ENCODE data around the gene MACROH2A1. TPM values are rescaled to one million over a fixed set of nuclear protein-coding genes. Genes with fewer than 3 reads are reported as not detected.
A peak's percentile ranks its signal among the peaks of the same experiment; 100 is the strongest.

Gene MACROH2A1
- total RNA-seq, 2 experiments from 2014 or later = 328 to 332 TPM

DNA sequence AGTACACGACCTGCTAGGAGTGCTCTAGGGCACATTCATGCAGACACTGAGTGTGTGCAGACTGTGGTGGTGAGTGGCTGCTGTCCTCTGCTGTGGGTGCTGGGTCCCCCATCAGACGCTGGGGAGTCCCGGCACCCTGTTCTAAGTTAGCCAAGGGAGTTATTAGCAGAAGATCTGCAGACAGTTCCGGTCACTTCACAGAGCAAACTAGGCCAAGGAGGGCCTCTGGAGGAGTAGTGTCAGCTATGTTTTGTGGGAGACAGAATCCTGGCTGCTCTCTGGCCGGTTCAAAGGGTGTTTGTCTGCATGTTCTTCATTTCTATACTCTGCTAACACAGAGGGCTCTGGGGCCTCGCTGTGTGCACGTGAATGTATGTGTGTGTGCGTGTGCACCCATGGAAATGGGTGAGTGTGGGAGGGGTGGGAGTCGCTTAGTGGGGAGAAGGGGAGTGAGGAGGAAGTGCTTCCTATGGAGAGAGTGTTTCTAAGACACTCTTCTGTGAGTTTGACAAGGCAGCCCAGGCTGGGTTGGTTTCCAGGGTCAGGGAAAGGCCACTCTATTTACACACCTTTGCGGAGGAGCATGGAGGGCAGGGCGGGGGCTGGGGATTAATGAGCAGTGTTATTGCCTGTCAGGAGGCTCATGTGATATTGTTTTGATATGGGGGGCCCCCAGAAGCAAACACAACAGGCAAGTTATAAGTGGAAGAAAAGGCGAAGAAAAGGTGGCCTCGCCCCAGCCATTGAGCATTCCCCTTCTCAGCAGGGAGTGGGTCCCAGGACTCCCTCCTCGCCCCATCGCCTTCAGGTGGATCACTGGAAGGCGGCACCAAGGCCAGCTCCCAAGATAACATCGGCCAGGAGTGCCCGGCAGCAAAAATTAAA lies 68.9 kb downstream of the MACROH2A1 start:
- POLR2A ChIA-PET = no interaction called here
- peaks cover 40% of the 10 kb centered on the region for H3K4me1 Mint-ChIP-seq (ENCODE audit: low read depth)

GRCh38 chr5:135329066-135329912 lies 69.7 kb downstream of the MACROH2A1 start:
- DNase-seq (no peak), ATAC-seq (no peak)
- ChIA-PET CTCF (no interaction called here), POLR2A (no interaction called here)
- Mint-ChIP-seq H3K36me3 (ENCODE audit: low read depth) (peaks cover 23% of the 10 kb centered on the region), H3K9me3 (ENCODE audit: insufficient read depth) (no peaks in the 10 kb centered on the region), H3K27ac (no peak overlapping the region), H3K4me1 (ENCODE audit: low read depth) (peaks cover 46% of the 10 kb centered on the region), H3K27me3 (ENCODE audit: low read depth) (no peaks in the 10 kb centered on the region), H3K4me3 (no peak overlapping the region)

More for the DNA sequence above, 68.9 kb downstream of the MACROH2A1 start:
- no peak overlapping the region for H3K4me3 Mint-ChIP-seq
- no peaks in the 10 kb centered on the region for H3K27me3 Mint-ChIP-seq (ENCODE audit: low read depth)
- H3K36me3 Mint-ChIP-seq (ENCODE audit: low read depth) = peaks cover 25% of the 10 kb centered on the region
- no peak for ATAC-seq
- H3K27ac Mint-ChIP-seq = peak overlapping the region; percentile 41
- CTCF ChIA-PET = no interaction called here
- DNase-seq = no peak
- H3K9me3 Mint-ChIP-seq (ENCODE audit: insufficient read depth) = no peaks in the 10 kb centered on the region

- DNase-seq = no peak
- Mint-ChIP-seq H3K27ac (peak overlapping the region; percentile 60), H3K4me3 (no peak overlapping the region), H3K27me3 (ENCODE audit: low read depth) (no peaks in the 10 kb centered on the region), H3K9me3 (ENCODE audit: insufficient read depth) (no peaks in the 10 kb centered on the region), H3K36me3 (ENCODE audit: low read depth) (peaks cover 15% of the 10 kb centered on the region), H3K4me1 (ENCODE audit: low read depth) (peaks cover 51% of the 10 kb centered on the region)
- POLR2A ChIA-PET = no interaction called here
- CTCF ChIA-PET = no interaction called here
- ATAC-seq = no peak
These were observed 70.8 kb downstream of the MACROH2A1 start for GRCh38 chr5:135328128-135328687.

DNA sequence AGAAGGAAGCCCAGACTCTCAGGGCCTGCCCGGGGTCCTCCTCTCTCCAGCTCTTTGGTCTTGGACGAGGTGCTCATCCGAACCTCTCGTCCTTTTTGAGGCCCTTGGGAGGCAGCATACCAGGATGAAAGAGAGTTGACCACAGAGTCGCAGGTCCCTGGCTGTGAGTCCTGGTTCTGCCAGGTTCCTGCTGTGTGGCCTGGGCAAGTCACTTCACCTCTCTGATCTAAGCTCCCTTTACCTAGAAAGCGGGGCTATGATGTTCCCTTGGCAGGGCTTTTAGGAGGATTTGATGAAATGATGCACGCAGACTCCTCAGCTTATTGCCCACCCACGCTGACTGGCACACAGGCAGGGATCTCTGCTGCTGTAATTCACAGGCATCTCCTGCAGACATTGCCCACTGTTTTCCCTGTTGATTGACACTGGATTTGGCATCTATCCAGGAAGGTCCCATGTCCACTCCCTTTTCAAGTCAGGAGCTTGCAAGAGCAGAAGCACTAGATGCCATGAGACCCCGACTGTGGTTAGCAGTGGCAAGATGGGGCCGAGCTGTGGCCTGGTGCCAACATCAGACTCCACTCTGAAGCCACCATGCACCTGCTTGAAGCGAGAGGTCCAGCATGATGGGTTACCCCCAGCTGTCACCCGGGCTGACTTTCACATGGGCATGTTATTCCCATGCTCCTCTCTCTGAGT lies 71.5 kb downstream of the MACROH2A1 start:
- Mint-ChIP-seq H3K4me3 (no peak overlapping the region), H3K27me3 (ENCODE audit: low read depth) (no peaks in the 10 kb centered on the region), H3K36me3 (ENCODE audit: low read depth) (peaks cover 12% of the 10 kb centered on the region), H3K4me1 (ENCODE audit: low read depth) (peaks cover 50% of the 10 kb centered on the region), H3K9me3 (ENCODE audit: insufficient read depth) (no peaks in the 10 kb centered on the region), H3K27ac (peak overlapping the region; percentile 60)
- DNase-seq (no peak), ATAC-seq (no peak)
- ChIA-PET CTCF (no interaction called here), POLR2A (no interaction called here)

GRCh38 chr5:135326296-135327254 lies 72.5 kb downstream of the MACROH2A1 start:
- peaks cover 4% of the 10 kb centered on the region for H3K36me3 Mint-ChIP-seq (ENCODE audit: low read depth)
- no peak overlapping the region for H3K4me3 Mint-ChIP-seq
- ATAC-seq (no peak), DNase-seq (no peak)
- ChIA-PET CTCF (interaction anchor here (1.3 to 1.4 kb wide), 2 partner anchors 135 to 136 kb away, joined by 4 read pairs; no protein-coding TSS in a partner anchor), POLR2A (interaction anchor here (1.1 kb wide), 1 partner anchor 17 kb away, joined by 3 read pairs; no protein-coding TSS in a partner anchor)
- peak overlapping the region; percentile 55 for H3K27ac Mint-ChIP-seq
- peaks cover 51% of the 10 kb centered on the region for H3K4me1 Mint-ChIP-seq (ENCODE audit: low read depth)
- H3K27me3 Mint-ChIP-seq (ENCODE audit: low read depth) = no peaks in the 10 kb centered on the region
- no peaks in the 10 kb centered on the region for H3K9me3 Mint-ChIP-seq (ENCODE audit: insufficient read depth)

- Mint-ChIP-seq H3K4me1 (ENCODE audit: low read depth) (peaks cover 56% of the 10 kb centered on the region), H3K4me3 (peak overlapping the region; percentile 24), H3K27ac (peak overlapping the region; percentile 88), H3K36me3 (ENCODE audit: low read depth) (peaks cover 3% of the 10 kb centered on the region), H3K9me3 (ENCODE audit: insufficient read depth) (no peaks in the 10 kb centered on the region), H3K27me3 (ENCODE audit: low read depth) (no peaks in the 10 kb centered on the region)
- POLR2A ChIA-PET = interaction anchor here (1.0 to 1.9 kb wide), 3 partner anchors 12 to 15 kb away, joined by 3 to 8 read pairs (median 3); no protein-coding TSS in a partner anchor
- DNase-seq (peak; percentile 73), ATAC-seq (peak; percentile 90)
- CTCF ChIA-PET = interaction anchor here (0.7 to 1.4 kb wide), 7 partner anchors 15 to 137 kb away, joined by 3 to 4 read pairs (median 4); no protein-coding TSS in a partner anchor
These were observed 74.0 kb downstream of the MACROH2A1 start for GRCh38 chr5:135324897-135325650.

- no peak for ATAC-seq
- DNase-seq = no peak
- Mint-ChIP-seq H3K4me1 (ENCODE audit: low read depth) (peaks cover 53% of the 10 kb centered on the region), H3K4me3 (no peak overlapping the region), H3K9me3 (ENCODE audit: insufficient read depth) (no peaks in the 10 kb centered on the region), H3K27me3 (ENCODE audit: low read depth) (no peaks in the 10 kb centered on the region), H3K36me3 (ENCODE audit: low read depth) (peaks cover 3% of the 10 kb centered on the region), H3K27ac (peak overlapping the region; percentile 88)
- CTCF ChIA-PET = interaction anchor here (1.1 to 1.3 kb wide), 2 partner anchors 16 to 101 kb away, joined by 3 to 4 read pairs; no protein-coding TSS in a partner anchor
- POLR2A ChIA-PET = interaction anchor here (1.1 to 1.9 kb wide), 2 partner anchors 11 to 14 kb away, joined by 3 to 8 read pairs; no protein-coding TSS in a partner anchor
These were observed 74.9 kb downstream of the MACROH2A1 start for GRCh38 chr5:135324160-135324559.

GRCh38 chr5:135323701-135324132 lies 75.3 kb downstream of the MACROH2A1 start:
- Mint-ChIP-seq H3K27ac (peak overlapping the region; percentile 88), H3K4me3 (no peak overlapping the region), H3K36me3 (ENCODE audit: low read depth) (peaks cover 3% of the 10 kb centered on the region), H3K4me1 (ENCODE audit: low read depth) (peaks cover 57% of the 10 kb centered on the region), H3K27me3 (ENCODE audit: low read depth) (no peaks in the 10 kb centered on the region), H3K9me3 (ENCODE audit: insufficient read depth) (no peaks in the 10 kb centered on the region)
- ATAC-seq = no peak
- CTCF ChIA-PET = interaction anchor here (1.1 to 1.3 kb wide), 2 partner anchors 15 to 102 kb away, joined by 3 to 4 read pairs; no protein-coding TSS in a partner anchor
- DNase-seq = no peak
- POLR2A ChIA-PET = interaction anchor here (1.1 kb wide), 1 partner anchor 14 kb away, joined by 3 read pairs; no protein-coding TSS in a partner anchor

GRCh38 chr5:135323227-135323626 lies 75.8 kb downstream of the MACROH2A1 start:
- Mint-ChIP-seq H3K27ac (peak overlapping the region; percentile 44), H3K4me3 (no peak overlapping the region), H3K27me3 (ENCODE audit: low read depth) (no peaks in the 10 kb centered on the region), H3K9me3 (ENCODE audit: insufficient read depth) (no peaks in the 10 kb centered on the region), H3K36me3 (ENCODE audit: low read depth) (peaks cover 3% of the 10 kb centered on the region), H3K4me1 (ENCODE audit: low read depth) (peaks cover 53% of the 10 kb centered on the region)
- CTCF ChIA-PET = no interaction called here
- POLR2A ChIA-PET = no interaction called here
- DNase-seq (no peak), ATAC-seq (no peak)

GRCh38 chr5:135322744-135323143 lies 76.3 kb downstream of the MACROH2A1 start:
- no peak for DNase-seq
- Mint-ChIP-seq H3K9me3 (ENCODE audit: insufficient read depth) (no peaks in the 10 kb centered on the region), H3K36me3 (ENCODE audit: low read depth) (peaks cover 3% of the 10 kb centered on the region), H3K4me3 (no peak overlapping the region), H3K4me1 (ENCODE audit: low read depth) (peaks cover 53% of the 10 kb centered on the region), H3K27me3 (ENCODE audit: low read depth) (no peaks in the 10 kb centered on the region), H3K27ac (no peak overlapping the region)
- ChIA-PET CTCF (interaction anchor here (0.5 kb wide), 1 partner anchor 104 kb away, joined by 3 read pairs; no protein-coding TSS in a partner anchor), POLR2A (no interaction called here)
- ATAC-seq = no peak

Measured in activated CD8-positive, alpha-beta T cell treated with anti-CD3 and anti-CD28 coated beads, Interleukin-2, amount 10 ng/mL, durations not matched to agents 7 days and 5 days (primary cell).